ENCODE measurements around the gene IPO13. TPM values are rescaled to one million over a fixed set of nuclear protein-coding genes. Genes with fewer than 3 reads are reported as not detected.

Gene IPO13
- total RNA-seq, 1 experiment from 2014 or later = 24.2 TPM

DNA sequence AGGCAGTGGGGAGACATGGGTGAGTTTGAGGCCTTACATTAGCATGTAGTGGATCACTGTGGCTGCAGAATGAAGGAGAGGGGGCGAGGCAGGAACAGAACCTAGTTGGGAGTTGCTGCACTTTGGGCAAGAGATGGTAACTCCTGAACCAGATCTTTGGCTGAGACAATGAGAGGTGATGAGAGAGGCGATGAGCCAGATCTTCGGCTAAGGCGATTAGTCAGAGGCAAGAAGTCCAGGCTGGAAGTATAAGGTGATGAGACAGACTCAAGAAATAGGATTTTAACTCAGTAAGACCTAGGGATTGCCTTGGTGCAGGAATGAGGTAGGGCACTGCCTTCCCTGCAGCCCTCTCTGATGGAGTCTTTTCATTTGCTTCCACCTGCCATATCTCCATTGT, 22.2 kb upstream of the IPO13 start:
- DNase-seq = no peak
- CTCF ChIA-PET = interaction anchor here (0.6 kb wide), 1 partner anchor 819 kb away, joined by 3 read pairs; no protein-coding TSS in a partner anchor

DNA sequence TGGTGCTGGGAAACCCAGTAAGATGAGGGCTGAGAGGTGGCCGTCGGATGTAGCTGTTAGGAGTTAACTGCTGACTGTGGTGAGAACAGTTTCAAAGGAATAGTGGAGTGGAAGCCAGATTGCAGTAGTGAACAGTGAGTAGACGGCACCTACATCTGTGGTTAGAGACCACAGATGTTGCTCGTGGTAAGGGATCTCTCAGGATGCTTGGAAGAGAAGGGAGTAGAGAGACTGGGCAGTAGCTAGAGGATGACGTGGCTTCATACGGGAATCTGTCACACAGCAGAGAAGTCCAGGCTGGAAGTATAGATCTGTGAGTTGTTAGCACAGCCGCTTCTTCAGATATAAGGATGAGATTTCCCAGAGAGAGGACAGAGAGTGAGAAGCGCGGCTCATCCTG, 20.9 kb upstream of the IPO13 start:
- H3K27me3 Mint-ChIP-seq (ENCODE audit: unreplicated experiment) = no peaks in the 10 kb centered on the region
- TF ChIP-seq, protein P1, sequence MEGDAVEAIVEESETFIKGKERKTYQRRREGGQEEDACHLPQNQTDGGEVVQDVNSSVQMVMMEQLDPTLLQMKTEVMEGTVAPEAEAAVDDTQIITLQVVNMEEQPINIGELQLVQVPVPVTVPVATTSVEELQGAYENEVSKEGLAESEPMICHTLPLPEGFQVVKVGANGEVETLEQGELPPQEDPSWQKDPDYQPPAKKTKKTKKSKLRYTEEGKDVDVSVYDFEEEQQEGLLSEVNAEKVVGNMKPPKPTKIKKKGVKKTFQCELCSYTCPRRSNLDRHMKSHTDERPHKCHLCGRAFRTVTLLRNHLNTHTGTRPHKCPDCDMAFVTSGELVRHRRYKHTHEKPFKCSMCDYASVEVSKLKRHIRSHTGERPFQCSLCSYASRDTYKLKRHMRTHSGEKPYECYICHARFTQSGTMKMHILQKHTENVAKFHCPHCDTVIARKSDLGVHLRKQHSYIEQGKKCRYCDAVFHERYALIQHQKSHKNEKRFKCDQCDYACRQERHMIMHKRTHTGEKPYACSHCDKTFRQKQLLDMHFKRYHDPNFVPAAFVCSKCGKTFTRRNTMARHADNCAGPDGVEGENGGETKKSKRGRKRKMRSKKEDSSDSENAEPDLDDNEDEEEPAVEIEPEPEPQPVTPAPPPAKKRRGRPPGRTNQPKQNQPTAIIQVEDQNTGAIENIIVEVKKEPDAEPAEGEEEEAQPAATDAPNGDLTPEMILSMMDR (IDR thresholded peaks at IDR 0.05; ENCODE audit: unreplicated experiment) = no peak
- no peak for DNase-seq
- no peaks in the 10 kb centered on the region for H3K36me3 Mint-ChIP-seq (ENCODE audit: insufficient read depth, unreplicated experiment)
- intact Hi-C loops (cut with micrococcal nuclease; ENCODE audit: unreplicated experiment) = no loop called here
- H3K9me3 Mint-ChIP-seq (ENCODE audit: low read depth, unreplicated experiment) = peaks cover 2% of the 10 kb centered on the region
- H3K4me3 Mint-ChIP-seq (ENCODE audit: low read depth, unreplicated experiment) = no peak overlapping the region
- CTCF ChIA-PET = no interaction called here
- BruUV-seq (replicated peaks) = no TSS peak
- no peaks in the 10 kb centered on the region for H3K4me1 Mint-ChIP-seq (ENCODE audit: low read depth, unreplicated experiment)
- no peak overlapping the region for H3K27ac Mint-ChIP-seq (ENCODE audit: unreplicated experiment)

More for the DNA sequence above, 22.2 kb upstream of the IPO13 start:
- Mint-ChIP-seq H3K36me3 (ENCODE audit: insufficient read depth, unreplicated experiment) (no peaks in the 10 kb centered on the region), H3K27ac (ENCODE audit: unreplicated experiment) (no peak overlapping the region), H3K27me3 (ENCODE audit: unreplicated experiment) (no peaks in the 10 kb centered on the region), H3K4me1 (ENCODE audit: low read depth, unreplicated experiment) (no peaks in the 10 kb centered on the region), H3K4me3 (ENCODE audit: low read depth, unreplicated experiment) (no peak overlapping the region), H3K9me3 (ENCODE audit: low read depth, unreplicated experiment) (peaks cover under 1% of the 10 kb centered on the region)
- intact Hi-C loops (cut with micrococcal nuclease; ENCODE audit: unreplicated experiment) = no loop called here
- TF ChIP-seq, protein P1 (IDR thresholded peaks at IDR 0.05; ENCODE audit: unreplicated experiment) = no peak
- BruUV-seq (replicated peaks) = no TSS peak

DNA sequence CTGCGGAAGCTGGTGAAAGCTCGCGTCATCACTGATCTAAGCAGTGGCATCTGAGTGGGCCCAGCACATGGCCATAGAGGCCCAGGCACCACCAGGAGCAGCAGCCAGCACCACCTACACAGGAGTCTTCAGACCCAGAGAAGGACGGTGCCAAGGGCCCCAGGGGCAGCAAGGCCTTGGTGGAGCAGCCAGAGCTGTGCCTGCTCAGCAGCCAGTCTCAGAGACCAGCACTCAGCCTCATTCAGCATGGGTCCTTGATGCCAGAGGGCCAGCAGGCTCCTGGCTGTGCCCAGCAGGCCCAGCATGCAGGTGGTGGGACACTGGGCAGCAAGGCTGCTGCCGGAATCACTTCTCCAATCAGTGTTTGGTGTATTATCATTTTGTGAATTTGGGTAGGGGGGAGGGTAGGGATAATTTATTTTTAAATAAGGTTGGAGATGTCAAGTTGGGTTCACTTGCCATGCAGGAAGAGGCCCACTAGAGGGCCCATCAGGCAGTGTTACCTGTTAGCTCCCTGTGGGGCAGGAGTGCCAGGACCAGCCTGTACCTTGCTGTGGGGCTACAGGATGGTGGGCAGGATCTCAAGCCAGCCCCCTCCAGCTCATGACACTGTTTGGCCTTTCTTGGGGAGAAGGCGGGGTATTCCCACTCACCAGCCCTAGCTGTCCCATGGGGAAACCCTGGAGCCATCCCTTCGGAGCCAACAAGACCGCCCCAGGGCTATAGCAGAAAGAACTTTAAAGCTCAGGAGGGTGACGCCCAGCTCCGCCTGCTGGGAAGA, 16.4 kb upstream of the IPO13 start:
- Mint-ChIP-seq H3K4me3 (ENCODE audit: low read depth, unreplicated experiment) (no peak overlapping the region), H3K27me3 (ENCODE audit: unreplicated experiment) (no peaks in the 10 kb centered on the region)

DNA sequence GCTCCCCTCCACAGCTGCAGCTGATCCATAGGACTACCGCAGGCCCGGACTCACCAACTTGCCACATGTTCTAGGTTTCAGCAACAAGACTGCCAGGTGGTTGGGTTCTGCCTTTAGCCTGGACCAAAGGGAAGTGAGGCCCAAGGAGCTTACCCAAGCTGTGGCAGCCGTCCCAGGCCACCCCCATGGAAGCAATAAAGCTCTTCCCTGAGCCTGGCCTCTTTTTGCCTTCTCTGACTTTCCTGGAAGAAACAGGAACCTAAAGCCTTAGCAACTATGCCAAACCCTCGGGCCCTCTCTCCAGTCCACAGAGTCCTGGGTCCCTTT, 15.8 kb upstream of the IPO13 start:
- H3K4me1 Mint-ChIP-seq (ENCODE audit: low read depth, unreplicated experiment) = peaks cover 6% of the 10 kb centered on the region
- CTCF ChIA-PET = interaction anchor here (0.6 to 3.4 kb wide), 3 partner anchors 101 to 167 kb away, joined by 5 to 17 read pairs (median 8); no protein-coding TSS in a partner anchor
- intact Hi-C loops (cut with micrococcal nuclease; ENCODE audit: unreplicated experiment) = loop anchor here (5.0 kb wide), 1 partner anchor 79 kb away; no protein-coding TSS in a partner anchor
- no TSS peak for BruUV-seq (replicated peaks)
- no peak overlapping the region for H3K27ac Mint-ChIP-seq (ENCODE audit: unreplicated experiment)
- H3K36me3 Mint-ChIP-seq (ENCODE audit: insufficient read depth, unreplicated experiment) = peaks cover 14% of the 10 kb centered on the region
- H3K27me3 Mint-ChIP-seq (ENCODE audit: unreplicated experiment) = no peaks in the 10 kb centered on the region
- TF ChIP-seq, protein P1 (IDR thresholded peaks at IDR 0.05; ENCODE audit: unreplicated experiment) = no peak
- peaks cover 2% of the 10 kb centered on the region for H3K9me3 Mint-ChIP-seq (ENCODE audit: low read depth, unreplicated experiment)
- H3K4me3 Mint-ChIP-seq (ENCODE audit: low read depth, unreplicated experiment) = no peak overlapping the region
- no peak for DNase-seq

More for the DNA sequence above, 16.4 kb upstream of the IPO13 start:
- Mint-ChIP-seq H3K9me3 (ENCODE audit: low read depth, unreplicated experiment) (peaks cover 2% of the 10 kb centered on the region), H3K4me1 (ENCODE audit: low read depth, unreplicated experiment) (peaks cover 6% of the 10 kb centered on the region), H3K36me3 (ENCODE audit: insufficient read depth, unreplicated experiment) (peaks cover 14% of the 10 kb centered on the region), H3K27ac (ENCODE audit: unreplicated experiment) (no peak overlapping the region)
- intact Hi-C loops (cut with micrococcal nuclease; ENCODE audit: unreplicated experiment) = loop anchor here (5.0 kb wide), 1 partner anchor 78 kb away; no protein-coding TSS in a partner anchor
- TF ChIP-seq, protein P1 (IDR thresholded peaks at IDR 0.05; ENCODE audit: unreplicated experiment) = peak; percentile 43
- CTCF ChIA-PET = interaction anchor here (0.6 to 3.4 kb wide), 4 partner anchors 101 to 167 kb away, joined by 4 to 17 read pairs (median 6); no protein-coding TSS in a partner anchor
- DNase-seq = peak; percentile 39
- BruUV-seq (replicated peaks) = no TSS peak
